ENCODE results near the gene SLC66A3. TPM values are rescaled to one million over a fixed set of nuclear protein-coding genes. Genes with fewer than 3 reads are reported as not detected.

SLC66A3 gene
- polyA plus RNA-seq, 1 donor from 2014 or later = 7.0 TPM

DNA sequence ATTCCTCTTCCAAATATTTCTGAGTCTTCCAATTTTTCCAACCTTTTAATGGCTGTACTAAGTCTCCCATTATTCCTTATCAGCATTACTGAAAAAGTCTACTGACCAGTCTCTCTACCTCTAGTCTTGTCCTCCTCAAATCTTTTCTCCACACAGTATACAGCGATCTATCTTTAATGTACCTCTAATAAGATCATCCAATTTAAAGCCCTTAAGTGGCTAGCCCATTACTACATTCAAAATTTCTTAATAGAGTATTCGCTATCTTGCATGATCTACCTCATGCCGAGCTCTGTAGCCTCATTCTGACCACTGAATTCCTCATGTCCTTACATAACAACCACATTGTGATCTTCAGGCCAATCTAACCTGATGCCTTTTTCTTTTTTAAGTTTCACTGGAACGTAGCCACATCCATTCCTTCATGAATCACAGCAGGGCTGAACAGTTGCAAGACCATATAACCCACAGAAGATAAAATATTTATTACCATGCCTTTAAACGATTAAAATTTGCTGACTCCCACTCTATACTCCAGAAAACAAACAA is 57.9 kb downstream of the SLC66A3 start:
- Histone ChIP-seq H3K36me3 (ENCODE audit: insufficient read depth, low read length) (peaks cover 6% of the 10 kb centered on the region), H3F3A (ENCODE audit: insufficient read depth, low read length, poor library complexity, severe bottlenecking) (no peaks in the 10 kb centered on the region), H3K27me3 (ENCODE audit: insufficient read depth, low read depth, low read length) (no peaks in the 10 kb centered on the region), H3K4me3 (ENCODE audit: low read length) (no peak overlapping the region), H3K4me2 (ENCODE audit: low read length) (no peak overlapping the region), H3K9me3 (ENCODE audit: low read length) (no peaks in the 10 kb centered on the region), H4K20me1 (ENCODE audit: insufficient read depth) (no peaks in the 10 kb centered on the region), H3K9ac (ENCODE audit: low read length) (no peak overlapping the region), H3K79me2 (replicated peaks; ENCODE audit: insufficient read depth, low read length) (no peaks in the 10 kb centered on the region), H3K9me2 (ENCODE audit: insufficient read depth, low read length) (no peaks in the 10 kb centered on the region), H3K27ac (ENCODE audit: low read length) (no peak overlapping the region), H2AFZ (ENCODE audit: low read depth, low read length) (no peak overlapping the region)
- TF ChIP-seq, protein P1, sequence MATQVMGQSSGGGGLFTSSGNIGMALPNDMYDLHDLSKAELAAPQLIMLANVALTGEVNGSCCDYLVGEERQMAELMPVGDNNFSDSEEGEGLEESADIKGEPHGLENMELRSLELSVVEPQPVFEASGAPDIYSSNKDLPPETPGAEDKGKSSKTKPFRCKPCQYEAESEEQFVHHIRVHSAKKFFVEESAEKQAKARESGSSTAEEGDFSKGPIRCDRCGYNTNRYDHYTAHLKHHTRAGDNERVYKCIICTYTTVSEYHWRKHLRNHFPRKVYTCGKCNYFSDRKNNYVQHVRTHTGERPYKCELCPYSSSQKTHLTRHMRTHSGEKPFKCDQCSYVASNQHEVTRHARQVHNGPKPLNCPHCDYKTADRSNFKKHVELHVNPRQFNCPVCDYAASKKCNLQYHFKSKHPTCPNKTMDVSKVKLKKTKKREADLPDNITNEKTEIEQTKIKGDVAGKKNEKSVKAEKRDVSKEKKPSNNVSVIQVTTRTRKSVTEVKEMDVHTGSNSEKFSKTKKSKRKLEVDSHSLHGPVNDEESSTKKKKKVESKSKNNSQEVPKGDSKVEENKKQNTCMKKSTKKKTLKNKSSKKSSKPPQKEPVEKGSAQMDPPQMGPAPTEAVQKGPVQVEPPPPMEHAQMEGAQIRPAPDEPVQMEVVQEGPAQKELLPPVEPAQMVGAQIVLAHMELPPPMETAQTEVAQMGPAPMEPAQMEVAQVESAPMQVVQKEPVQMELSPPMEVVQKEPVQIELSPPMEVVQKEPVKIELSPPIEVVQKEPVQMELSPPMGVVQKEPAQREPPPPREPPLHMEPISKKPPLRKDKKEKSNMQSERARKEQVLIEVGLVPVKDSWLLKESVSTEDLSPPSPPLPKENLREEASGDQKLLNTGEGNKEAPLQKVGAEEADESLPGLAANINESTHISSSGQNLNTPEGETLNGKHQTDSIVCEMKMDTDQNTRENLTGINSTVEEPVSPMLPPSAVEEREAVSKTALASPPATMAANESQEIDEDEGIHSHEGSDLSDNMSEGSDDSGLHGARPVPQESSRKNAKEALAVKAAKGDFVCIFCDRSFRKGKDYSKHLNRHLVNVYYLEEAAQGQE (IDR thresholded peaks at IDR 0.05; ENCODE audit: borderline replicate concordance) = no peak
- TF ChIP-seq EP300 (conservative IDR thresholded peaks at IDR 0.05; ENCODE audit: poor library complexity, severe bottlenecking) = no peak

DNA sequence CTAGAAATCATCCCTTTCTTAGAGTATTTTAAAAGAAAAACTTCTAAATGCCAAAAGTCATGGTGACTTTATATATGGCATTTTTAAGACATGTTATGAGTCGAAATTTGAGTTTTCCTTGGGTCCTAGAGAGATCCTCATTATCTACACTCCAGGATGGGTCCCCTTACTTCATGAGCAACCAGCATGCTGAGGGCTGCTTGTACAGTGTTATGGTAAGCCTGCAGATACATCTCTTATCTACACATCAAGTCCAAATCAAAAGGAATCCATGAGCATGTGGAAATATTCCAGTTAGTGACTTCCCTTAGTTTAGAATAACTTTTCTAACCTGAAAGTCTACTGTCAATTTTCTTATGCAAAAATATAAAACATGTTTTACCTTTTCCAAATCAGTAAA is 58.7 kb downstream of the SLC66A3 start:
- Histone ChIP-seq H3K4me2 (ENCODE audit: low read length) (no peak overlapping the region), H3K27ac (ENCODE audit: low read length) (no peak overlapping the region), H3F3A (ENCODE audit: insufficient read depth, low read length, poor library complexity, severe bottlenecking) (no peaks in the 10 kb centered on the region), H3K36me3 (ENCODE audit: insufficient read depth, low read length) (peaks cover 6% of the 10 kb centered on the region), H3K79me2 (replicated peaks; ENCODE audit: insufficient read depth, low read length) (no peaks in the 10 kb centered on the region), H2AFZ (ENCODE audit: low read depth, low read length) (no peak overlapping the region), H3K4me3 (ENCODE audit: low read length) (no peak overlapping the region), H4K20me1 (ENCODE audit: insufficient read depth) (no peaks in the 10 kb centered on the region), H3K9ac (ENCODE audit: low read length) (no peak overlapping the region), H3K9me3 (ENCODE audit: low read length) (no peaks in the 10 kb centered on the region), H3K27me3 (ENCODE audit: insufficient read depth, low read depth, low read length) (no peaks in the 10 kb centered on the region), H3K9me2 (ENCODE audit: insufficient read depth, low read length) (no peaks in the 10 kb centered on the region)
- TF ChIP-seq SMC3 (conservative IDR thresholded peaks at IDR 0.05; ENCODE audit: poor library complexity) (no peak), RAD21 (conservative IDR thresholded peaks at IDR 0.05) (no peak), TAF1 (IDR thresholded peaks at IDR 0.05; ENCODE audit: low read depth) (no peak)
- TF ChIP-seq, protein P2, sequence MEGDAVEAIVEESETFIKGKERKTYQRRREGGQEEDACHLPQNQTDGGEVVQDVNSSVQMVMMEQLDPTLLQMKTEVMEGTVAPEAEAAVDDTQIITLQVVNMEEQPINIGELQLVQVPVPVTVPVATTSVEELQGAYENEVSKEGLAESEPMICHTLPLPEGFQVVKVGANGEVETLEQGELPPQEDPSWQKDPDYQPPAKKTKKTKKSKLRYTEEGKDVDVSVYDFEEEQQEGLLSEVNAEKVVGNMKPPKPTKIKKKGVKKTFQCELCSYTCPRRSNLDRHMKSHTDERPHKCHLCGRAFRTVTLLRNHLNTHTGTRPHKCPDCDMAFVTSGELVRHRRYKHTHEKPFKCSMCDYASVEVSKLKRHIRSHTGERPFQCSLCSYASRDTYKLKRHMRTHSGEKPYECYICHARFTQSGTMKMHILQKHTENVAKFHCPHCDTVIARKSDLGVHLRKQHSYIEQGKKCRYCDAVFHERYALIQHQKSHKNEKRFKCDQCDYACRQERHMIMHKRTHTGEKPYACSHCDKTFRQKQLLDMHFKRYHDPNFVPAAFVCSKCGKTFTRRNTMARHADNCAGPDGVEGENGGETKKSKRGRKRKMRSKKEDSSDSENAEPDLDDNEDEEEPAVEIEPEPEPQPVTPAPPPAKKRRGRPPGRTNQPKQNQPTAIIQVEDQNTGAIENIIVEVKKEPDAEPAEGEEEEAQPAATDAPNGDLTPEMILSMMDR (IDR thresholded peaks at IDR 0.05; ENCODE audit: poor library complexity, severe bottlenecking) = no peak

DNA sequence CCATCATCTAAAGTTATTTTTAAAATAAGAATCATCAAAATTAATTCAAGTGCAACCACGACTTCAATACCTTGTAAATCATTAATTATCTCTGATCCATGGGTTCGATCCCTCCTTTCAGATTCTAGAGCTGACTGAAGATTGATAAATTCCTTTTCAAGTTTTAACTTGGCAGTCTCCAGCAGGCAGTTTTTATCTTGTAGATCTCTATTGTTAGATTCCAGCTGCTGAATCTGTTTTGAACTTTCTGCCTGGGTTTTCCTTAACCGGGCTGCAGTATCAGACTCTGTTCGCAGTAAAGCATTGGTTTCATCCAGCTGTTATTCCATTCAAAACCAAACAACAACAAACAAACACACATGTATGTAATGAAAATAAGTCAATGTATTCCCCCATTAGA is 59.5 kb downstream of the SLC66A3 start:
- no peaks in the 10 kb centered on the region for H3K9me3 ChIP-seq (ENCODE audit: low read length)
- peaks cover 6% of the 10 kb centered on the region for H3K36me3 ChIP-seq (ENCODE audit: insufficient read depth, low read length)
- no peak overlapping the region for H3K27ac ChIP-seq (ENCODE audit: low read length)
- no peaks in the 10 kb centered on the region for H4K20me1 ChIP-seq (ENCODE audit: insufficient read depth)
- H3K27me3 ChIP-seq (ENCODE audit: insufficient read depth, low read depth, low read length) = no peaks in the 10 kb centered on the region
- no peak overlapping the region for H3K4me2 ChIP-seq (ENCODE audit: low read length)
- no peak overlapping the region for H3K9ac ChIP-seq (ENCODE audit: low read length)
- TF ChIP-seq MXI1 (conservative IDR thresholded peaks at IDR 0.05; ENCODE audit: poor library complexity, severe bottlenecking) = no peak
- TF ChIP-seq, protein P2 (IDR thresholded peaks at IDR 0.05; ENCODE audit: poor library complexity, severe bottlenecking) = no peak
- no peaks in the 10 kb centered on the region for H3K79me2 ChIP-seq (replicated peaks; ENCODE audit: insufficient read depth, low read length)
- no peak overlapping the region for H2AFZ ChIP-seq (ENCODE audit: low read depth, low read length)
- no peak overlapping the region for H3K4me3 ChIP-seq (ENCODE audit: low read length)
- H3F3A ChIP-seq (ENCODE audit: insufficient read depth, low read length, poor library complexity, severe bottlenecking) = no peaks in the 10 kb centered on the region
- no peaks in the 10 kb centered on the region for H3K9me2 ChIP-seq (ENCODE audit: insufficient read depth, low read length)

All from neural cell (in vitro differentiated cells).